Mesenteric fat pad (tissue), 1 donor: ENCODE data around the gene ETFA. TPM values are rescaled to one million over a fixed set of nuclear protein-coding genes. Genes with fewer than 3 reads are reported as not detected.

Experiments used
- DNase-seq: peaks from one replicate; pipeline ENCODE4 v3.0.0-alpha.2; 2020; ENCODE audit warnings: low spot score
- total RNA-seq: library from RNA; stranded (reverse); fragmentation: NEBNext Ultra II Directional; extraction: Animal tissue kit (Norgen Biotek cat#: 25700); gene quantifications from one replicate; pipeline ENCODE4 v1.2.1, GENCODE V29; 2021
- donor health status: DM: yes; HTN: yes; CAD: no.

ETFA gene
- total RNA-seq, 1 donor from 2014 or later, result 192 TPM

DNA sequence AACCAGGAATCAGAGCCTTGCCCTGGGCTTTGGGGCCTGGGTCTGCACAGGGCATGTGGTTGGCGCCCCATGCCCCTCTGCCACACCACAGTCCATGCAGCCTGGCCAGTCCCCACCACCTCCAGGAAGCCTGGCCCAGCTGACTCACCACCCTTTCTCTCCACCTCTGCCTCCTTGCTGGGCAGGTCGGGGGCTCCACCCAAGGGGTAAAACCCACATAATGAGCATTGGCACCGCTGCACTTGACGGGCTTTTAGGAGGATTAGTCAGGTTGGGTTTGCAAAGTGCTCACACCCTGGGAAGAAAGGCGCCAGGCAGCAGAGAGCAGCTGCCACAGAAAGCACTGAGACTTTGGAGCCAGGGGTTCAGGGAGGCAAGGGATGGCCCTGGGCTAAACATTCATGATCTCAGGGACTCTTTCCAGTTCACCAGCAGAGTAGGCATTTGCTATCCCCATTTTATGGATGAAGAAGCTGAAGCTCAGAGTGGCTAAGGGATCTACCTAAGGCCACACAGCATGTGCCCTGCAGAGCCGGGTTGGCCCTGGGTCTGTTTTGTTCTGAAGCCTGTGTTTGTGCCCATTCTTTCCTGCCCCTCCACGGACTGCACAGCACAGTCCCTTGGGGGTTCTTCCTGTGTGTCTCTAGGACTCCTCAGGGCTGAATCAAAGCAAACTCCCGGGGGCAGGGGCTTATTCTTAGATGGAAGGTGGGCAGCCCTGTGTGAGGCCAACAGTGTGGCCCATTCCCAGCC is 113.4 kb downstream of the ETFA start:
- peak; percentile 75 for DNase-seq

DNA sequence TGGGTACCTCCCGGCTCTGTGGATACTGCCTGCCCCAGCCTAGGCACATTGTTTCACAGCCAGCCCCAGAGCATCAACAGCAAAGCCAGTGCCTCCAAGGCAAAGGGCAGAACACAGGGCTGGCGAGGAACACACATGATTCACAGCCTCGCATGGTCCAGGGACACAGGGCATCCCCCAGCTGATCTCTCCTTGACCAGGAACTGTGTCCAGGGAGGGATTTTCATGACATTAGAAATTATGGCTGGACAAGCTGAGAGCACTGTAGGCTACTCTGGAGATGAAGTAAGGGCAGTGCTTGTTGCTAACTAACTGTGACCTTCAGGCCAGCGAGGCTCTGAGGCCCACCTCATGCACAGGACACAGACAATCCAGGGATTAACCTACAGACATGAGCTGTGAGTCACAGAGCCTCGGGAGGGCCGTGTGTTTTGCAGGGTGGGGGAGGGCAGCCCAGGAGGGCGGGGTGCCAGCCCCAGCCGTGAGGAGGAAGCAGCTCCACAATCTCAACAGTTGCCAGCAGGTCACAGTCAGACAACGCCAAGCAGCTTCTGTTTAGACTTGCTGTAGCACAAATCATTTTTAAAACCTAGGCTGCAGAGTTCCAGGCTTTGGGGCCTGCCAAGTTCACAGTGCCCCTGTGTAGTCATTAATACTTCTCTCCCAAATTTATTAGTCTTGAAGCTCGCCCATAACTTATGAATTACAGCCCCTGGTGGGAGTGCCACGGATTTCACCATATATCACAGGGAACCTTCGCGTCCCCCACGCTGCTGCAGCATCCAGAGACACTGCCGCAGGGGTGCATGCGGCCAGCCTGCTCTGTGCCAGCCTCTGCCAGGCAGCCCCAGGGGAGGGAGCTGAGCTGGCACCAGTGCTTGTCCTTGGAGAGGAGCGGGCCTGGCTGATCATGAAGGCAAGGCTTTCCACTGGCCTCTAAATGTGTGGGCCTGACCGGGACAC is 114.7 kb downstream of the ETFA start:
- DNase-seq, result no peak

DNA sequence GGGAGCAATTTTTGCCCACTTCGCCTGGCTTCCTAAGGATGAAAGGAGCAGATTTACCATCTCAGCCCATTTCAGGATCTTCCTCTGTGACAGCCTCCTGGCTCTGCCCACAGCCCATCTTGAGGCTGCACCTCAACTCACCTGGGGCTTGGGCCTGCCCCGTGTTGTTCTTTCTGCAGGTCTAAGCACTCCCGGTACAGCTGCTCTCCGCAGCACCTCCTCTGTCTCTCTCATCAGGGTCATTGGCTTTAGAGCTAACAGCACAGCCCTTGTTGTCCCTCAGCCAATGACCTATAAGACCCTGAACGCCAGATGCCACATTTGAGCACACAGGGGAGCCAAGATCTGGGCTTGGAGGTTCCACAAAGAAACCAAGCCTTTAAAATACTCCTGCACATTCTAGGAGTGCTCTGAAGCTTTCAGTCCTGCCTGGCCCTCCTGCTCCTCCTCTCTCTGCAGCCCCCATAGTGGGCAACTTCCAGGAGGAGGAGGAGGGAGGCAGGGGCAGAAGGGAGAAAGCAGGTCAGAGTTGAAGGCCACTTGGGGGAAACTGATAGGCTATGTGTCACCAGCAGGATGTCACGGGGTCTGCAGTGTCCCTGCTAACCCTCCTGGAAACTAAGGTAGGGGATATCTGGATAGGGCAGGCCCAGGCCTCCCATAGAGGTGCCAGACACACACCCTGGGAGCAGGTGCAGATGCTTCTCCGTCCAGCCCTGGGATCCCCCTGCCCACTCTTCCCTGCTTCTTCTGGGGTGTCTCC is 115.6 kb downstream of the ETFA start:
- no peak for DNase-seq

DNA sequence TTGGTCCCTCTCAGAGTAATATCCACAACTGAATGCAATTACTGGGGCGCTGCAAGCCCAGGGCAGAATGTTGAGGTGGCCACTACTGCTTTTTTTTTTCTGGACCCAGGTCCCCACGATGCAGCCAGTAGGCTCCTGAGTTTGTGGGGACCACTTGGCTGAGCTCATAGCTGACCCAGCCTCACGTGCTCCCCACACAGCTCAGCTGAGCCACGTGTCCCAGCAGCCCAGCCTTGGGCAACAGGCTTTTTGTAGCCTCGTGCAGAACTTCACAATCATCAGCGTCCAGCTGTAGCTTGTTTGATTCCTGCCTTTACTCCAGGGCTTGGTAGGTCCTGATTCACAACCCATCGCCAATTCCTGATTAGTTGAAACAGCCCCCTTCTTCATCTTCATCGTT is 117.3 kb downstream of the ETFA start:
- DNase-seq, result no peak

DNA sequence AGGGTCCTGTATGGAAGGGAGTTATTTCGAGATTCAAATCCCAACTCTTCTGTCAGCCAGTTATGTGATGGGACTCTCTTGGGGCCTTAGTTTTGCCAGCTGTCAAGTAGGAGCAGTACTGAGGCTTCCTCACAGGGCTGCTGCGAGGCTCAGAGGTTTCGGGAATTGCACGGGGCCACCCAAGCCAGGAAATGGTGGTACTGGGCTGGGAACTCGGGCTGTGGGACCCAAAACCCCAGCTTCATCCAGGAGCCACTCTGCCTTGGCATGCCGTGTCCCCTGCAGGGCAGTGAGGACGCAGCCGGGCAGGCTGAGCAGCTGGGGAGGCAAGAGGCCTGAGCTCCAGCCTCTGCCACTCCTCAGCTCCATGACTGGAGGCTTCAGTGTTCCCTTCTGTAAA is 118.6 kb downstream of the ETFA start:
- DNase-seq, result no peak

DNA sequence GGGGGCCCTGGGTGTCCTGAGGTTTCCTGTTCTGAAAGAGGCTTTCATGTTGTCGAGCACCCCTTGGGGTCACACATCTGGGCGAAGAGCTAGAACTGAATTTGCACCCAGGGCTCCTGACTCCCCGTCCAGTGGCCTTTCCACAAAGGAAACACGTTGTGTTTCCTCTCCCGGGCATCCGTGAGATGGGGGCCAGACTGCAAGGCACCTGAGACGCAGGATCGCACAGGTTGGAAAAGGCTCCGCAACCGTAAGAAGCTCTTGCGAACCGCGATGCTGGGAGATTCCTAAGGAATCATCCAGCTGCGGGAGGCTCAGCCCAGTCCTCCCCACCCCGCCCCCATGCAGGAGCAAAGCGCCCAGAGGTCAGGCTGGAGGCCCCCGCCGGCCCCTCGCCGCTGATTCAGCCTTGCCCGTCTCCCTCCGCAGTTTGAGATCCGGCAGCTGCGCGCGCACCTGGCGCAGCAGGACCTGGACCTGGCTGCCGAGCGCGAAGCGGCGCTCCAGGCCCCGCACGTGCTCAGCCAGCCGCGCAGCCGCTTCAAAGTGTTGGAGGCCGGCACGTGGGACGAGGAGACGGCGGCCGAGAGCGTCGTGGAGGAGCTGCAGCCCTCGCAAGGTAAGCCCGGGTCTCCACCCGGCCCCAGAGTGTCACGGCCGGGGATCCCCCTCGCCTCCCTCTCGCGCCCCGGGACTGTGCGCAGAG is 119.6 kb downstream of the ETFA start:
- no peak for DNase-seq

DNA sequence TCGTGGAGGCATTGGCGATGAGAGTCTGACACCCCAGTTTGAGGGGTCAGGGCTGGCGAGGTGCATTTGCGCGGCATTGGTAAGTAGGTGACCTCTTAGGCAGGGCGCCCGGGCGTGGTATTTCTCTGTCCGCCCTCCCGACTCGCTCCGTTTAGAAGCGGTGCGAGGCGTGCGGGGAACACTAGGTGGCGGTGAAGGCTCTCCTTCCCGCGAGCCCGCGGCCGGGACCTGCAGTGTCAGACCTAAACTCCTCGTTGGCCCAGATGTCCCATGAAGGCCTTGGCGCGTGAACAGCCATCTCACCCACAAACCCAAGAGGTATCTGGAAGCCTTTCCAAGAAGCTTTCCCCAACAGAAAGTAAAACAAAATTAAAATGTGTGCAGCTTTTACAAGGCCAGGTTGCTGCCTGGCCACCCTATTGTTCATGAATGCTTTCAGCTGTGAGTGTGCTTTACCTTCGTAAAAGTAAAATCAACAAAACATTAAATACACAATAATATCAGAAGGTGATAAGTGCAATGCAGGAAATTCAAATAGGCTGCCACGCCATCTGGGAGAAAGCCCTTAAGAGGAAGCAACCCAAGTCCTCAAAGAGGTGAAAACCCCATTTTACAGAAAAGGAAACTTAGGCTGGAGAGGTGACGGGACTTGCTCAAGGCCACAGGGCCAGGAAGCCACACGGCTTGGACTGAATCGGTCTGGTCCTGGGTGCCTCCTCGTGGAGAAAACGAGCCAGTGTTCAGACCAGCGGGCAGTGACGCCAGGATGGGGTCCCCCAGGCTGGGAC is 120.3 kb downstream of the ETFA start:
- no peak for DNase-seq

DNA sequence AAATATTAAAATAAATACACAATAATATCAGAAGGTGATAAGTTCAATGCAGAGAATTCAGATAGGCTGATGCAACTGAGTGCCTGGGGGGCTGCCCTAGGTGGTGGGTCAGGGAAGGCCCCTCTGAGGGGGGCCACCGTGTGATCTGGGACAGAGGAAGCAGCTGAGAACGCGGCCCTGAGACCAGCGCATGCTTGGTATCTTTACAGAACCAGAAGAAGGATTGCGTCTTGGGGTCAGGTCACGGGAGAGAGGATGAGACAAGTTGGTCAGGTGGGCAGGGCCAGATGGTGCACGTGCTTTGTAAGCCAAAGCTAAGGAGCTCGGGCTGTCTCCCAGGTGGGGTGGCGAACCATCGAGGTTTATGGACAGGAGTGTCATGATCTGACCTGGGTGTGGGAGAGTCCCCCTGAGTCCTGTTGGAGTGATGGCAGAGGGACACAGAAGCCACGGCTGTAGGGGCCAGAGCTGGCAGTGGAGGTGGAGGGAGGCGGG is 121.2 kb downstream of the ETFA start:
- DNase-seq, result no peak

DNA sequence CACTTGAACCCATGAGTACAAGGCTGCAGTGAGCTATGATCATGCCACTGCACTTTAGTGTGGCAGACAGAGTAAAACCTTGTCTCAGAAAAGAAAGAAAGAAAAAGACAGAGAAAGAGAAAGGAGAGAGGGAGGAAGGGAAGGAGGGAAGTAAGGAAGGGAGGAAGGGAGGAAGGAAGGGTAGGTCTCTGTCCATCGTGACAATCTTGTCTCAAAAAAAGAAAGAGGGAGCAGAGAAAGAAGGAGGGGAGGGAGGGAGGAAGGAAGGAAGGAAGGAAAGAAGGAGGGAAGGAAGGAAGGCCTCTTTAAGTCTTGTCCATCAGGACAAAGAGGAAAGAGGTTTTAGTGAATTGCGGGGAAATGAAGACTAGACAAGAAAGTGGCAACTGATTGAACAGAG is 122.2 kb downstream of the ETFA start:
- DNase-seq, result no peak

DNA sequence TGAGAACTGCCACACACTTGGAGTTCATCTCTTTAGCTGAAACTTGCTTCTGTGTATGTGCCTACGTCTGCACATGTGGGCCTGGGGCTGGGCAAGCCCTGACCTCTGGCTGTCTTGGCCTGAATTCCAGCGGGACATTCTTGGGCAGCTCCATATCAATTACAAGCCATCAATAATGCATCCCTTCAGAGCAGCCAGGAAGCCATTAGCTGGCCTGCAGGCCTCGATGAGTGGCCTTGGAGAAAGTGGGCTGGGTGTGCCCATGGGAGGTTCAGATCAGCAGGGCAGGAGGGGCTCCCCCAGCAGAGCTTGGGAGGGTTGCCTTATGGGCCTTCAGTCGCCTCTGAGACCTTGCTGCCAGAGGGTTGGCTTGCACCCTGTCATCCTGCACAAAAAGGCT is 124.1 kb downstream of the ETFA start:
- no peak for DNase-seq

DNA sequence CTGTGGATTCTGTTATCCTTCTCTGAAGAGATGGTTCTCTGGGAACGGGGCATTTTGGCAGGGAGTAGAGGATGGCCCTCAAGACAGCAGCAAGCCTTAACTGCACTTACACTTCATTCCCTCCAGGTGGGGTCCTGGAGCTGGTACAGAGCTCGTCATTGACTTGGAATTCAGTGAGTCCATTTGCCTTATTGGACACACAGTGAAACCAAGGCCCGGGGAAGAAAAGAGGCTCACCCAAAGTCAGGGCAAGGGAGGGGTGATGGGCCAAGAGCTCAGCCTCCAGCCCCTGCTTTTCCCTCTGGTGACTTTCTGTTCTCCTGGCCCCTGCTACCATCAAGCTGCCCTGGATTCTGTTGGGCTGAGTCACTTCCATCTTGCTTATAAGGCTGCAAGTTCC is 125.6 kb downstream of the ETFA start:
- no peak for DNase-seq

DNA sequence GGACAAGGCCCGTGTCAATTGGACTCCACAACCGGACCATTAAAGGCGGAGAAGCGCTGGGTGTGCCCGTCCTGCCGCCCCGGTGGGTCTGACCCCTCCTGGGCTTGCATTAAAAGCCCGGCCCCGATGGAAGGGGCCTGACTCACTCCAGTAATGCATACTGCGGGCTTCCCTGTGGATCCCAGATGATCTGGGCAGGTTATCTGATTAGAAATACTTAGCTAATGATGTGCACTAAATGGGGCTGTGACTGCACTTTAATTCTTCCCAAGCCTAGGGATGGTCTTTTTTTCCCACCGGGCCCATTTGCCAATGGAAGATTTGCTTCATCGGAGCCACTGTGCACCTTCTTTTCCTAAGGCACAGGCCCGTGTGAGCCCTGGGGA is 126.6 kb downstream of the ETFA start:
- no peak for DNase-seq

DNA sequence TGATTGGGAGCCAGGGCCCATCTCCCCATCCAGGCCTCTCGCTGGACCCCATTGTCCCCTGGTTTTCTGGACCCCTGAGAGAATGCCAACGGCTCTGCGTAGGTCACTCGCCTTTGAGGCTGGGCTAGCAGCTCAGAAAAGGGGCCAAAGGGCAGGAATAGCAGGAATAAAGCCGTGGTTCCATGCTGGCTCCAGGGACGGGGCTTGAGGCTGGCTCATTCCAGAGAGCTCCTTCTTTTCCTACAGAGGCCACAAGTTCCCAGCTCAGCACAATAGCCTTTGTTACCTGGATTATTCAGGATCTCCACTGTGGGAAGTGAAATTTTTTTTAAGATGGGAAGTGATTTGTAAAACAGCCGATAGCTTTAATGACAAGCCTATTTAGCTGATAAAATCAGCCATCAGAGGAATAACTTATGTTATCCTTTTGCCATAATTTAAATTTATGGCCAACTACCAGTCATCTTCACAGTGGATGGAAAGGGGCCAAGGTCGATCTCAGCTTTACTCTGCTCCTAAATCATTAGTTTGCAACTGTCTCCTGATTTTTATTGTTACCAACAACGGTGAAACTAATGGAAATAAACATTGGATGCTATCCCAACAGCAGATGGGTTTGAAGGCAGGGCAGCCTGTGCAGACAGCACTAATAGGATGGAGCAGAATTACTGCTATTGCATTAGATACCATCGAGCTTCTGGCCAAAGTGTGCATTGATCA is 127.2 kb downstream of the ETFA start:
- DNase-seq, result no peak

DNA sequence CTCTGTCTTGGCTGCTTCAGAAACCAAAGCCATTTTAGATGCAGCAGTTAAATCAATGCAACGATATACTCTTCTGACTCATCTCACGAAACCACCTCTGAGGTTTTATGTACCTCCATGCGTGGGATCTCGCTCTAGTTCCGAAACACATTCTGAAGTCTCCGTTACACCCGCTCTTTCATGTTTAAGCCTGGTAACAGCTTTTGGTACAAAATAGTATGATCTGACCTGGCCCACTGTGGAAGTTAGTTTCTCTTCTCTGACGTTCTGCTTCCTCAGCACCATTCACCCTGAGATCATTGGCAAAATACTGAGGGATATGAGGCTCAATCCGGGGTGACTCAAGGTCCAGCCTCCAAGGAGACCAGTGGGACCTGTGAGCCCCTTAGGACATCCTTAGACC is 129.6 kb downstream of the ETFA start:
- DNase-seq, result no peak

DNA sequence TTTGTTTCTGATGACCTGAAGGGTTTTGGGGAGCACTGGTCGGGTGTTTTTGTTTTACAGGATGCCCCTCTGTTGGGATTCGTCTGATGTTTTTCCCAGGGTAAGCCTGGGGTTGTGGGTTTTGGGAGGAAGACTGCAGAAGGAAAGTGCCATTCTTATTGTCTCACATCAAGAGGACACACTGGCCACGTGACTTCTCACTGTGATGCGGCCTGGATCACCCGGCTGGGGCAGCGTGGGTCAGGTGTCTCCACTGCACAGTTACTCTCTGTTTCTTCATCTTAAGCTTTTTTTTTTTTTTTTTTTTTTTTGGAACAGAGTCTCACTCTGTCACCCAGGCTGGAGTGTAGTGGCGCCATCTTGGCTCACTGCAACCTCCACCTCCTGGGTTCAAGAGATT is 130.9 kb downstream of the ETFA start:
- no peak for DNase-seq

DNA sequence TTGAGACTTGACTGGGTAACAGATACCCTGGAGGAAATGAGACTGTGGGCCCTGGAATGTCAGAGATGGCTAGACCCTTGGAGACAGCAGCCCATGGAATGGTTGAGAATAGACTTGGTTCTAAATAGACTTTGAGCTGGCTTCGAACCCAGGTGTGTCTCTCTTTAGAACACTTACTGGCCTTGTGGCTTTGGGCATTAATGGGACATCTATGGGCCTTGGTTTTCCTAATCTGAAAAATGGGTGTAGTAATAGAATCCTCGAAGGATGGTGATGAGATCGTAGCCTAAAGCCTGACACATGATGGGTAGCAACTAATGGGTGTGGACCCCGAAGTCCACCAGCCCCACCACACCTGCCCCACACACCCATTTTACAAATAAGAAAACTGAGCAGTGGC is 132.2 kb downstream of the ETFA start:
- no peak for DNase-seq

DNA sequence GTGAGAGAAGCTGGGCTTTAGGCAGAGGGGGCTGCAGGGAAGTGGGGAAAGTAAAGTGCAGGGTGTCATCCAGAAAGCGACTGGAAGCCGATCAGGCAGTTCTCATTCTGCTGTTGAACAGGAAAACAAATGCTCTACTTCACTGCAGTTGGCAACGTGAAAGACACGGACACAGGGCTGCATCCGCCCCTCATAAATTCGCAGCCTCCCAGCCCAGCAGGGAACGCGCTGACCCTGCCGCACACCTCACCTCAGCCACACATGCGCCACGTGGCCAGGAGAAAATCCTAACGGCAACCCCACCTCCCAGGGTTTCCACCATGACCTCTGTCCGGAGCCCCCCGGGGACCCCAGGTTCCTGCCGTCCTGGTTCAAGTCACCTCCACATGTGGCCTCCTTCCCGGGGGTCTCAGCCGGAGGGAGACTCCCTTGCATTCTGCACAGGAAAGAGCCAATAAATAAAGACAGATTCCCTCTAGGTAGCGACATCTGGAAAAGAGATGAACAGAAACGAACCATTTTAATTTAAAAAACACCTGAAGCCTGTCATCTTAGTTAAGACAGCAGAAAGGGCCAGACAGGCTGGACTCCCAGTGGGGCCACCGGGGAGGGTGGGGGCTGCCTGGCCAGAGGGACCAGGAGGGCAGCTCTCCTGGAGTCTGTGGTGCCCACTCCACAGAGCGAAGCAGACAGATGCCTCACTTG is 132.8 kb downstream of the ETFA start:
- DNase-seq, result no peak

DNA sequence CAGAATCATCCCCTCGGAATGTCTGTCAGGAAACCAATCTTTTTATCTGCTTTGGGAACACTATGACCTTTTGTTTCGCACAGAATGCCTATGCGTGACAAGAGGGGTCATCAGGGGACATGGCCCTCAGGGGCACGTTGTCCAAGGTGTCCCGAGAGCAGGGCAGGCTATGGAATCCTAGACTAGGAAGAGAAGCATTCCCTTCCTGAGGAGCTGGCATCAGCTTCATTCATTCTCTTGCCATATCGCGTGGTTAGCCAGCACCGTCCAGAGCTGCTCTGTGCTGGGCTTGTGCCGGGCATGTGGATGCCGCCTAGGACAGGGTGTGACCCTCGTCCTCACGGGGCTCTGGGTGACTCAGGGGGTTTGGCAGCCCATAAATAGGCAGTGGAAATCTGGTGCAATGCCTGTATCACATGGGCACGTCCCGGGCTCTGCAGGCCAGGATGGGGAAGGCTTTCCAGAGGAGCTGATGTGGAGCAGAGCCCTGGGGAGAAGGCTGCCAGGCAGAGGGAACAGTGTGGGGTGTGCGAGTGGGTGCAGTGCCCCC is 133.7 kb downstream of the ETFA start:
- no peak for DNase-seq
